ENCODE measurements around the gene LCN6. TPM values are rescaled to one million over a fixed set of nuclear protein-coding genes. Genes with fewer than 3 reads are reported as not detected.
A peak's percentile ranks its signal among the peaks of the same experiment; 100 is the strongest.
"Not testable (repeated sequence)": the region's sequence is repeated elsewhere in the genome, so short reads cannot be mapped to it uniquely, and the experiment has no call there.

LCN6 gene
- total RNA-seq, 3 donors from 2014 or later = 1.0 to 8.5 (median 4.7) TPM

GRCh38 chr9:136762915-136763648 lies 14.8 kb upstream of the LCN6 start:
- Histone ChIP-seq H3K9me3 (no peaks in the 10 kb centered on the region), H3K4me1 (ENCODE audit: low read depth) (peaks cover 14% of the 10 kb centered on the region), H3K4me3 (no peak overlapping the region), H3K36me3 (ENCODE audit: low read depth) (no peaks in the 10 kb centered on the region)
- ATAC-seq = peak; percentile 26
- intact Hi-C loops (cut with DNase I, micrococcal nuclease) = no loop called here
- no peak for TF ChIP-seq CTCF (IDR thresholded peaks at IDR 0.05)
- DNase-seq = peak; percentile 53 to 78 (median 67)

- no peak for TF ChIP-seq CTCF (IDR thresholded peaks at IDR 0.05)
- H3K4me1 ChIP-seq (ENCODE audit: low read depth) = peaks cover 14% of the 10 kb centered on the region
- ATAC-seq (no peak), DNase-seq (peak in 2 of 3 donors; percentile 20 to 36)
- H3K4me3 ChIP-seq = no peak overlapping the region
- H3K36me3 ChIP-seq (ENCODE audit: low read depth) = no peaks in the 10 kb centered on the region
- intact Hi-C loops (cut with DNase I, micrococcal nuclease) = no loop called here
- no peaks in the 10 kb centered on the region for H3K9me3 ChIP-seq
Measured at GRCh38 chr9:136762221-136762691, 13.9 kb upstream of the LCN6 start.

- intact Hi-C loops (cut with DNase I, micrococcal nuclease) = no loop called here
- Histone ChIP-seq H3K36me3 (ENCODE audit: low read depth) (no peaks in the 10 kb centered on the region), H3K4me1 (ENCODE audit: low read depth) (peaks cover 14% of the 10 kb centered on the region), H3K4me3 (no peak overlapping the region), H3K9me3 (no peaks in the 10 kb centered on the region)
- ATAC-seq = no peak
- DNase-seq = peak in 2 of 3 donors; percentile 33 to 40
- no peak for TF ChIP-seq CTCF (IDR thresholded peaks at IDR 0.05)
Measured at GRCh38 chr9:136761545-136761981, 13.2 kb upstream of the LCN6 start.

GRCh38 chr9:136760834-136761544 lies 12.7 kb upstream of the LCN6 start:
- intact Hi-C loops (cut with DNase I, micrococcal nuclease) = not testable (repeated sequence)
- ATAC-seq = peak; percentile 51
- peak; percentile 50 to 77 (median 67) for DNase-seq

GRCh38 chr9:136760424-136760823 lies 12.1 kb upstream of the LCN6 start:
- H3K4me1 ChIP-seq (ENCODE audit: low read depth) = peaks cover 8% of the 10 kb centered on the region
- ATAC-seq = no peak
- peak in 2 of 3 donors; percentile 31 to 61 for DNase-seq
- TF ChIP-seq CTCF (IDR thresholded peaks at IDR 0.05) = no peak
- intact Hi-C loops (cut with DNase I, micrococcal nuclease) = no loop called here
- no peaks in the 10 kb centered on the region for H3K36me3 ChIP-seq (ENCODE audit: low read depth)
- H3K9me3 ChIP-seq = no peaks in the 10 kb centered on the region
- no peak overlapping the region for H3K4me3 ChIP-seq

More at GRCh38 chr9:136760834-136761544, 12.7 kb upstream of the LCN6 start:
- H3K4me3 ChIP-seq; H3K36me3 ChIP-seq (ENCODE audit: low read depth); H3K9me3 ChIP-seq: not testable (repeated sequence)
- peak; percentile 12 for TF ChIP-seq CTCF (IDR thresholded peaks at IDR 0.05)
- H3K4me1 ChIP-seq (ENCODE audit: low read depth) = peaks cover 12% of the 10 kb centered on the region
